ENCODE measurements around the gene DHDDS.
"Not testable (repeated sequence)": the region's sequence is repeated elsewhere in the genome, so short reads cannot be mapped to it uniquely, and the experiment has no call there.

The DHDDS gene

GRCh38 chr1:26477446-26478152 is 45.5 kb downstream of the DHDDS start:
- no peak for DNase-seq (ENCODE audit: low read depth)

GRCh38 chr1:26478159-26478558 is 46.0 kb downstream of the DHDDS start:
- no peak for DNase-seq (ENCODE audit: low read depth)

GRCh38 chr1:26478988-26479387 is 46.9 kb downstream of the DHDDS start:
- DNase-seq (ENCODE audit: low read depth): no peak

GRCh38 chr1:26482921-26483320 is 50.8 kb downstream of the DHDDS start:
- no peak for DNase-seq (ENCODE audit: low read depth)

GRCh38 chr1:26483980-26484379 is 51.9 kb downstream of the DHDDS start:
- DNase-seq (ENCODE audit: low read depth): no peak

GRCh38 chr1:26490155-26490554 is 58.0 kb downstream of the DHDDS start:
- no peak for DNase-seq (ENCODE audit: low read depth)

- DNase-seq (ENCODE audit: low read depth): no peak
These were observed 61.1 kb downstream of the DHDDS start for GRCh38 chr1:26493267-26493666.

- no peak for DNase-seq (ENCODE audit: low read depth)
These were observed 61.8 kb downstream of the DHDDS start for GRCh38 chr1:26493938-26494337.

GRCh38 chr1:26496861-26497260 is 64.7 kb downstream of the DHDDS start:
- DNase-seq (ENCODE audit: low read depth): no peak

- DNase-seq (ENCODE audit: low read depth): no peak
These were observed 66.8 kb downstream of the DHDDS start for GRCh38 chr1:26498894-26499293.

- peak; percentile 87 for DNase-seq (ENCODE audit: low read depth)
These were observed 68.5 kb downstream of the DHDDS start for GRCh38 chr1:26500488-26501175.

- not testable (repeated sequence) for DNase-seq (ENCODE audit: low read depth)
These were observed 78.6 kb downstream of the DHDDS start for GRCh38 chr1:26510711-26511110.

GRCh38 chr1:26515836-26516235 is 83.7 kb downstream of the DHDDS start:
- DNase-seq (ENCODE audit: low read depth): not testable (repeated sequence)

GRCh38 chr1:26516987-26517765 is 85.1 kb downstream of the DHDDS start:
- DNase-seq (ENCODE audit: low read depth): no peak

- no peak for DNase-seq (ENCODE audit: low read depth)
These were observed 85.6 kb downstream of the DHDDS start for GRCh38 chr1:26517766-26518049.

GRCh38 chr1:26518355-26518754 is 86.2 kb downstream of the DHDDS start:
- no peak for DNase-seq (ENCODE audit: low read depth)

- DNase-seq (ENCODE audit: low read depth): no peak
These were observed 88.2 kb downstream of the DHDDS start for GRCh38 chr1:26520339-26520738.

Measured in stimulated activated CD4-positive, alpha-beta T cell treated with anti-CD3 and anti-CD28 coated beads, Interleukin-2, amount 100 ng/mL, for 4 hours (primary cell).